ENCODE data around the gene HDAC5. TPM values are rescaled to one million over a fixed set of nuclear protein-coding genes. Genes with fewer than 3 reads are reported as not detected.

Gene HDAC5
- total RNA-seq: 100 to 1,000 TPM in 1 of 4 donors, 10 to 100 TPM in 3; 31.1 to 135 (median 68.0) TPM

DNA sequence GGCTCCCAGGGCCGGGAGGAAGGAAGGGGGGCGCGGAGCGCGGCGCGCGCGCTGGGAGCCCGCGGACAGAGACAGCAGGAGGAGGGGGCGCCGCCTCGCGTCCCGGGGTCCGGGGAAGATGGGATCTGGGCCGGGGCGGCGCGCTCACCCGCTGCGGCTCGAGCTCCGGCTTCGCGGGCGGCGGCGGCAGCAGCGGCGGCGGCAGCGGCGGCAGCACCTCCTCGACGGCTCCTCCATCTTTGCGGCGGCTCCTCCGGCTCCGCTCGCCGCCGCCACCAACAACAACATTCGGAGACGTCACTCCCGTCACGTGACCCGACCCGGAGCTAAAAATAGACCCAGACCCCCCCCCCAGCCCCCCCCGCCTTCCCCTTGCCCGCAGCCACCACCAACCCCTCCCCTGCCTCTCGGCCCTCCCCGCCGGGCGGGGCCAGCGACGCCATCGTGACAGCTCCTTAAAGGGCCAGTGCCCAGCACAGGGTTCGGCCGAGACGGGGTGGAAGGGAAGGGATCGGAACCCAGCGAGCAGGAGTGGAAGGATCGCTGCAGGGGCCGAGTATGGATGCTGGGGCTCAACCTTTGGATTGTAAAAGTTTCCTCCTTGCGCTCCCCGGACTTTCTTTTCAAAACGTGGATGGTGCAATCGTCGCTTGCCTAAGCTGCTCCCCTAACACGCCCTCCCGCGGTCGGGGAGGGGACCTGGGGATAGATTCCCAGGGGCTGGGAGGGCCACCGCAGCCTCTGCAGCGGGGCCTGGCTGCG is at the start of gene HDAC5:
TSS of gene HDAC5 (minus strand) at position 286 of the 762 bp plus-strand sequence. CDS start 6,126 bp downstream, outside the sequence.
- Histone ChIP-seq H3K9me3 (no peaks in the 10 kb centered on the region), H3K4me1 (peaks cover 21 to 56% (median 49%) of the 10 kb centered on the region in 3 donors), H3K36me3 (no peaks in the 10 kb centered on the region), H3K4me3 (peak within 1 kb of the TSS; percentile 71 to 99 (median 88)), H3K27ac (peak within 1 kb of the TSS; percentile 87 to 99 (median 98)), H3K27me3 (no peaks in the 10 kb centered on the region)
- DNase-seq: peak; percentile 93
- TF ChIP-seq, protein P1, sequence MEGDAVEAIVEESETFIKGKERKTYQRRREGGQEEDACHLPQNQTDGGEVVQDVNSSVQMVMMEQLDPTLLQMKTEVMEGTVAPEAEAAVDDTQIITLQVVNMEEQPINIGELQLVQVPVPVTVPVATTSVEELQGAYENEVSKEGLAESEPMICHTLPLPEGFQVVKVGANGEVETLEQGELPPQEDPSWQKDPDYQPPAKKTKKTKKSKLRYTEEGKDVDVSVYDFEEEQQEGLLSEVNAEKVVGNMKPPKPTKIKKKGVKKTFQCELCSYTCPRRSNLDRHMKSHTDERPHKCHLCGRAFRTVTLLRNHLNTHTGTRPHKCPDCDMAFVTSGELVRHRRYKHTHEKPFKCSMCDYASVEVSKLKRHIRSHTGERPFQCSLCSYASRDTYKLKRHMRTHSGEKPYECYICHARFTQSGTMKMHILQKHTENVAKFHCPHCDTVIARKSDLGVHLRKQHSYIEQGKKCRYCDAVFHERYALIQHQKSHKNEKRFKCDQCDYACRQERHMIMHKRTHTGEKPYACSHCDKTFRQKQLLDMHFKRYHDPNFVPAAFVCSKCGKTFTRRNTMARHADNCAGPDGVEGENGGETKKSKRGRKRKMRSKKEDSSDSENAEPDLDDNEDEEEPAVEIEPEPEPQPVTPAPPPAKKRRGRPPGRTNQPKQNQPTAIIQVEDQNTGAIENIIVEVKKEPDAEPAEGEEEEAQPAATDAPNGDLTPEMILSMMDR (IDR thresholded peaks at IDR 0.05): peak; percentile 50 to 68 (median 62)
- TF ChIP-seq POLR2A (IDR thresholded peaks at IDR 0.05): peak in 3 of 4 donors; percentile 52 to 90 (median 71)
- 0% methylated on average over 12 of the region's 78 CpGs; no CpG with 5 or more reads in 1 of the 2 donors for WGBS, 2 donors
- intact Hi-C loops (cut with DNase I): no loop called here

DNA sequence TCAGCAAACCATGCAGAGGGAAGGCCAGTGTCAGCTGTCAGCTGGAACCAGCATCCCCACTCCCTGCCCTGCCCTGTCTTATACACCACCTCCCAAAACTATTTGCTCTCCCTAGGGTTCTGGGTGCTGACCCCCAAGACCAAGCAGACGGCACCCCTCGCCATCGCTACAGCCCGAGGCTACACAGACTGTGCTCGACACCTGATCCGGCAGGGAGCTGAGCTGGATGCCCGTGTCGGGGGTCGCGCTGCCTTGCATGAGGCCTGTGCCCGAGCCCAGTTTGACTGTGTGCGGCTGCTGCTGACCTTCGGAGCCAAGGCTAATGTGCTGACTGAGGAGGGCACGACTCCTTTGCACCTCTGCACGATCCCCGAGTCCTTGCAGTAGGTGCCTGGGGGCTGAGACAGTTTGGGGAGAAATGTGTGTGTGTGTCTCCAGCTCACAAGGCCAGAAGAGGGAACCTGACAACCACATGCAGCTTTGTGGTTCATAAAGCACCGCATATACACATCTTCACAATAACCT is 48.6 kb upstream of the HDAC5 start:
- intact Hi-C loops (cut with DNase I): no loop called here
- no peak for DNase-seq
- WGBS, 2 donors: 76 to 100% methylated on average over 1 to 6 of the region's 17 CpGs

DNA sequence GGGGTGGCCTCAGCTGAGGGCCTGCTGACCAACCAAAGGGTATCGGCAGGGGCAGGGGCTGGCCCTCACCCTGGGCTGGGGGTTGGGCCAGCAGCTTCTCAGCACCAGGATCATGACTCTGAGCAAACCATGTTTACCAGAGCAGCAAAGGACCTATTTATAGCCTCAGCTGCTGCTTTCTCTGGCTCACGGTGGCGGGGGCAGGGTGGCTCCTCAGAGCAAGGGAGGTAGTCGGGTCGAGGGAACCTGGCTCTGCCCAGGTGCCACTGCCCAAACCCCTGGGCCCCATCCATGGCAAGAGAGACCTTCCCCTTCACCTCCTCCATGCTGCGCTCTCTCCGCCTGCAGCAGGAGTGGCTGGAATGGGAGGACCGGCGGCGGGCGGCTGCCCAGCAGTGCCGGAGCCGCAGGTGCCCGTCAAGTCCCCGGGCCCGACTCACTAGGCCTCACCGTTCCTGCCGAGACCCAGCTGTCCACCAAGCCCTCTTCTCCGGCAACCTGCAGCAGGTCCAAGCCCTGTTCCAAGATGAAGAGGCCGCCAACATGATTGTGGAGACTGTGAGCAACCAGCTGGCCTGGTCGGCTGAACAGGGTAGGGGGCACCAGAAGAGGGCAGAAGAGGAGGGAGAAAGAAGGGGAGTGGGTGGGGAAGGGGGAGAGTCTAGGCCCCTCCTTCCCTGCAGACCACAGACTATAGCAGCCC is 47.2 kb upstream of the HDAC5 start, which contains the start of gene ASB16:
TSS of gene ASB16 (plus strand) at position 206 of the 703 bp plus-strand sequence. CDS start at position 292, 86 bp downstream.
- peaks cover 0 to 8% (median 0%) of the 10 kb centered on the region in 3 donors for H3K36me3 ChIP-seq
- intact Hi-C loops (cut with DNase I): no loop called here
- 10 to 32% methylated on average over 1 to 3 of the region's 21 CpGs for WGBS, 2 donors
- peak within 1 kb of the TSS in 3 of 4 donors; percentile 17 to 52 (median 20) for H3K4me3 ChIP-seq
- H3K4me1 ChIP-seq: peaks cover 0 to 20% (median 8%) of the 10 kb centered on the region in 3 donors
- no peak for DNase-seq
- TF ChIP-seq, protein P1 (IDR thresholded peaks at IDR 0.05): no peak
- peak within 1 kb of the TSS in 3 of 4 donors; percentile 52 to 79 (median 61) for H3K27ac ChIP-seq
- no peaks in the 10 kb centered on the region for H3K9me3 ChIP-seq
- H3K27me3 ChIP-seq: no peaks in the 10 kb centered on the region

More for the DNA sequence above, 48.6 kb upstream of the HDAC5 start:
- Histone ChIP-seq H3K36me3 (peaks cover 0 to 21% (median 0%) of the 10 kb centered on the region in 3 donors), H3K27ac (no peak overlapping the region), H3K9me3 (no peaks in the 10 kb centered on the region), H3K27me3 (no peaks in the 10 kb centered on the region), H3K4me3 (no peak overlapping the region), H3K4me1 (peaks cover 0 to 20% (median 8%) of the 10 kb centered on the region in 3 donors)
- TF ChIP-seq, protein P1 (IDR thresholded peaks at IDR 0.05): no peak
- no peak for TF ChIP-seq POLR2A (IDR thresholded peaks at IDR 0.05)

DNA sequence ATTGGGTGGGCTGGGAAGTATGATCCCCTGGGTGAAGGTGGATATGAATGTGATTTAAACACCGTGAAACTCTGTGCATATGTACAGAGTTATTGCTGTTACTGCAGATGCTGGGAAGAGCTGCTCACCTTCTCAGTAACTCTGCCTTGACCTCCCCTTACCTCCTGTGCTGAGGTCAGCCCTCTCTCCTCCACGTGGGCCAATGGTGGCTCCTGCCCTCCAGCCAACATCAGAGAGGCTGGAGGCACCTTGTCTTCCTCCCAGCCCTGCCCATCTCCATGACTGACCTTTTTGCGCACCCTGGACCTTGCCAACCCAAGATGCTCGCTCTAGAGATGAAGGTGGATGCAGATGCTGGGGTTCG is 46.7 kb upstream of the HDAC5 start:
- TF ChIP-seq, protein P1 (IDR thresholded peaks at IDR 0.05): no peak
- WGBS, 2 donors: 35 to 52% methylated on average over 2 of the region's 5 CpGs
- intact Hi-C loops (cut with DNase I): no loop called here
- H3K9me3 ChIP-seq: no peaks in the 10 kb centered on the region
- H3K27me3 ChIP-seq: no peaks in the 10 kb centered on the region
- peaks cover 0 to 20% (median 8%) of the 10 kb centered on the region in 3 donors for H3K4me1 ChIP-seq
- peak overlapping the region in 1 of 4 donors; percentile 52 for H3K4me3 ChIP-seq
- no peak for DNase-seq
- peak overlapping the region in 3 of 4 donors; percentile 52 to 79 (median 61) for H3K27ac ChIP-seq
- H3K36me3 ChIP-seq: peaks cover 0 to 7% (median 0%) of the 10 kb centered on the region in 3 donors
